HG02588 (cell line): ENCODE results near the gene DNM1L.

Source experiments
- ATAC-seq: cut with Tn5 transposase; IDR thresholded peaks from one replicate; pipeline ENCODE4 v1.9.1; 2021; ENCODE audit warnings: mild to moderate bottlenecking, moderate library complexity; ENCODE audit not compliant: unreplicated experiment

Gene DNM1L

DNA sequence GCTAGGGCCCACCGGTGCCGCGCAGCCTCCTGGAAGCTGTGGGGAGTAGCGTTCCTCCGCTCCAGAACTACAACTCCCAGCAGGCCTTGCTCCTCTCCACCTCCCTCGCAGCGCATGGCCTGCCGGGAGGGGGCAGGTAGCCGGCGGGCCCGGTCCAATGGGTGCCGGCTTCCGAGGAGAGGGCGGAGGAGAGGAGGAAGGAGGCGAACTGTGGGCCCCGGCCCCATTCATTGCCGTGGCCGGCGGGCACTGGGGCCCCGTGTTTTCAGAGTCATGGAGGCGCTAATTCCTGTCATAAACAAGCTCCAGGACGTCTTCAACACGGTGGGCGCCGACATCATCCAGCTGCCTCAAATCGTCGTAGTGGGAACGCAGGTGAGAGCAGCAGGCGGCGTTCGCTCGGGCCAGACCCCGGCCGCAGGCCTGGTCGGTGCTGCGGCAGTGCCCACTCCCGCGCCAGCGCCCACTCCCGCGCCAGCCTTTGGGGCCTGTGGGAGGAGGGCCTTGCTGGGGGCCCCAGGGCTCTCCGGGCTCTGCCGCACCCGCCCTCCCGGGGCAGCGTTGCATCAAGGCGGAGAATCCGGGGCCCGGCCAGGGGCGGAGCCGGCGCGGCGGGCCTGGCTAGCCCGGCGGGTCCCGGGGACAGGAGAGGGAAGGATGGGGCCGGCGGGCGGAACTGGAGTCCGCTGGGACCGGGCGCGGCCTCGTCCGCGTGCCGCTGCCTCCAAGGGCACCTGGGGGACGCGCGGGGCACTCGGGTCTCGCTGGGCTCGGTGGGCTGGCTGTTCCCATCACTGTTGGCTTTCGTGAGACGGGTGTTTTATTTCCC lies at the start of gene DNM1L:
DNM1L (plus strand) TSS at position 211 of the 829 bp plus-strand sequence; CDS start at position 274, 63 bp downstream.
- peak; percentile 94 for ATAC-seq

DNA sequence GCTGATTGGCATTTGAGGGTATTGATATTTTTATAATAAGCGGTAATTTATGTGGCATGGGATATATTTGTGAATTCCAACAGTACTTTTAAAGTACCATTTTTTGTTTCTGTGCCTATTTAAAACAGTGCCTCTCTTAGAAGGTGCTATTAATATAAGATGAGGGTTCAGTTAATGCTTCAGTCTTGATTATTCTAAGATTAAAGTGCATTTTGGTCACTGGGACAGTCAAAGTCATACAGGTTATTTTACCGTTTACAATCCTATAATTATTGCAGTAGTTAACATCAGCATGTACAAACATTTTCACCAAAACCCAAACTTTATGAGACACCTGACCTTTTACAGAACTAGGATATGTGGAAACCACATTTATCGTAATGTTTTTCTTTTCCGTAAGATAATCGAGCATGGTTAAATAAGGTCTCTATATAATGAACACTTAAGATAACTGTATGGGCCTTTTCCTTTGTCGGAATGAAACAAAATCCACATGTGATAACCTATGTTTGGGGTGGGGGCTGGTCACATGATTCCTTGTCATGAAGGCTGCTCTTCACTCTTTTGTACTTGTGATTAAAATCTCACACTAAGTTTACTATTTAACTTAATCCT lies 37.7 kb upstream of the DNM1L start:
- no peak for ATAC-seq

DNA sequence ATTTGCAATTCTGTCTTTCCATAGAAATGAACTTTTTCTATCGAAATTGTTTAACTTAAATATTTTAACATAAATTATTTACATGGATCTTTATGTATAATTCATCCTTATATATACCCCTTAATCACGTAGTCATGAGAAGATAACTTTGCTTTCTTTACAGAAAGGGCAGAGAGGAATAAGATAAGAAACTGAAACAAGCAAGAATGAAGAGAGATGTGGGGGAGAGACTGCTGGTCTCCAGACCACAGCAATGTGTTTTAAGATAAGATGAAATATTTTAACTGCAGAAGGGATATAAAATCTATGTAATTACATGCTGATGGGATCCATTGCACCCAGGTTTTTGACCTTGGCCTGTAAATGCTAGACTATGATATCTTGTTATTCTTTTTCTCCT lies 34.7 kb upstream of the DNM1L start:
- no peak for ATAC-seq

DNA sequence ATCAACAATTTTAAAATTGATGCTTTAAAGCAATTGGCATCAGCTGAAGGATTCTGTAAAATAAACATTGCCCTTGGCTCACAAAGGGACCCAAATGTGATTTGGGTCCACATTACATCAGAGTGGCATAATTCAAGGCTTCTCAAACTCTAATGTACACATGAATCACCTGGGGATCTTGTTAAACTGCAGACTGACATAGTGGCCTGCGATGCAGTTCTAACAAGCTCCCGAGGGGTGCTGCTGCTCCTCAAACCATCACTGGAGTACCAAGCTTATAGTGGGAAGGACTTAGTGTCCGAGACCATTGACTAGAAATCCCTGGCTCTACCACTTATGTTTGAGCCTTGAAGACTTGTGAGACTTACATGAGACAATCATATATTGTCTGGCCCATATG lies 31.8 kb upstream of the DNM1L start:
- no peak for ATAC-seq

DNA sequence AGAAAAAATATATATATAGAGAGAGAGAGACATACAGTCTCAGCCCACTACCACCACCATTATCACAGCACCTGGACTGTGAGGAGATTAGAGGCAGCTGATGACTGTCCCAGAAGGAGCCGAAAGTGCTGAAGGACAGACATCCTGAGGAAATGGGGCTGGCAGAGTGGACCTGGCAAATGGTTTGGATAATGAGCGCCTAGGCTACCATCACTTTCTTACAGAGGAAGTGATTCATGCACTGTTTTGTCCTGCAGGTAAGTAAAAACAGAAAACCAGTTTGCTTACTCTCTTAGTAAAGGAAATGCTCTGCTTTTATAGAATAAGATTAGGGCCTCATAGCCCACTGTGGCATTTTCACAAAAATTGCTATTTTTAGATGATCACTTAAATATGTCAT lies 28.6 kb upstream of the DNM1L start:
- no peak for ATAC-seq

DNA sequence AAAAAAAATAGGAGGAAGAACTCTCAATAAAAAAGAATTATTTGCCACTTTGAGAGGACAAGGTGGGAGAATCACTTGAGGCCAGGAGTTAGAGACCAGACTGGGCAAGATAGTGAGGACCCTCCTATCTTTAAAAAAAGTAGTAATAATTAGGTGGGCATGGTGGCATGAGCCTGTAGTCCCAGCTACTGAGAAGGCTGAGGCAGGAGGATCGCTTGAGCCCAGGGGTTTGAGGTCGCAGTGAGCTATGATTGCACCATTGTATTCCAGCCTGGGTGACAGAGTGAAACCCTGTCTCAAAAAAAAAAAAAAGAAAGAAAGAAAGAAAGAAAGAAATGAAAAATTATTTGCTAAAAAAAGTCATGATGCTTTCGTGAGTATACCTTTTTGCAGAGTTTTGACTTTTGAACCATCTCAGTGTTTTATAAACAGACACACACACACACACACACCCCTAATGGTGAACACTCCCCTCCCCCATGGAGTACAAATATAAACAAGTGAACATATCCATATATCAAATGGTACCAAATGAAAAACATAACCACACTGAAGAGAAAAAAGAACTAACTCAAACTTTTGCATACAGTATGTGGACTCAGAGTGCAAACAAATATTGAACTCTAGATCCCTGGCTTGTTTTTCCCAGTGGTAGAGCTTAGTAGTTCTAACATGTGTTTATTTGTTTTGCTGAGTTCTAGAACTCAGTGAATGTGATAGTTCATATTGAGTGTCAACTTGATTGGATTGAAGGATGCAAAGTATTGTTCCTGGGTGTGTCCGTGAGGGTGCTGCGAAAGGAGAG lies 27.7 kb upstream of the DNM1L start:
- no peak for ATAC-seq

DNA sequence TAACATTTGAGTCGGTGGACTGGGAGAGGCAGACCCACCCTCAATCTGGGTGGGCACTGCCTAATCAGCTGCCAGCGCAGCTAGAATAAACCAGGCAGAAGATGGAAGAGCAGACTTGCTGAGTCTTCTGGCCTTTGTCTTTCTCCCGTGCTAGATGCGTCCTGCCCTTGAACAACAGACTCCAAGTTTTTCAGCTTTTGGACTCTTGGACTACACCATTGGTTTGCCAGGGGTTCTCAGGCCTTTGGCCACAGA lies 27.2 kb upstream of the DNM1L start:
- no peak for ATAC-seq

DNA sequence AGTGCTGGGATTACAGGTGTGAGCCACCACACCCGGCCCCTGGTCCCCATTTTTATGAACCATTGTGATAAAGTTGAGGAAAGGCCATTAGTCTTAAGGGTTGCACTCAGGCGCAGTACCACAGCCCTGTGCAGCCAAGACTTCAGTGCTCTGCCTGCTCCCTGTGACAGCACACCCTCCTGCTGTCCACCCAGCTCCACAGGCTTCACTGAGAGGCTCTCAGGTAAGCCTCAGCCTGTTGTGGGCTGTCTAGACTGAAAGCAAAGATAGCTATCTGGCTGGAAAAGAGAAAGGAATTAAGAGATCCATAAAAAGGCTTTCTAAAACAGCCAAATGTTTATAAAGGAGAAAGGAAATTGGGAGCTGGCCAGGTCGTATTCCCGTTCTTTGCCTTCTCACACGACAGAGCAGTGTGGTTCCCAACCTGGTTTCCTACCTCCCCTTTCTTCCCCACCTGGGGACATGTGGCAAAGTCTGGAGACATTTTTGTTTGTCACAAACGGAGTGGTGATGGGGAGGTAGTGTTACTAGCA lies 19.1 kb upstream of the DNM1L start:
- no peak for ATAC-seq

DNA sequence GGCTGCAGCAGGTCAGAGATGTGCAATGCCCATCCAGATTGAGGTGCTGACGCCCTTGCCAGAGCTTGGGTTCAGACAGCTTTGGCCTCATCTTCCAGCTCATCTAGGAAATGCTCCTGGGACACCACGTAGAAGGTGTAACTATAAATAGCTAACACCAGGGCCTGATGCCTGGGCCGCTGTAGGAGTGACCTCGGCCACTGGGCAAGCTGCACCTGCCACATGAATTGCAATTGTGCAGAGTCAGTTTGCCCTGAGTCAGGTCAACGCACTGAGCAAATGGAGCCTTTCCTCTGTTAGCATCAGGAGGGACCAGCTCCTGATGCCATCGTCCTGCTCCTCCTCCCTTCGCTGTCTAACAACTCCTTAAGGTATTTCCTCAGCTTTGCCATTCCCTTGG lies 17.4 kb upstream of the DNM1L start:
- no peak for ATAC-seq

DNA sequence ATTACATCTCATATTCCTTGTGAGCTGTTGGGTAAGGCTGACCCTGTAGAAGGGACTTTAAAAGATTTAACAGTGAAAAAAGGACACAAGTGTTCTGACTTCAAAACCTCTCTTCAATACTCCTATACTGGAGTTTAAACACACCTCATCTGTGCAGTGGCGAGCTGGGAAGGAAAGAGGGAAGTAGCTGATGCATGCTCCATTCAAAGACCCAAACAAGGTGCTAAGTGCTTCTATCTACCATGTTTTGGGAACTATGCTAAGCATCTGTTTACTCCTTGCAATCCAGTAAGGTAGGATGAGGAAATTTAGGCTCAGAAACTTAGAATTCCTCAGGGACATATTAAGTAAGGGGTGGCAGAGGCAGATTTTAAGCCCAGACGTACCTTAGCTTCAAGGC lies 16.4 kb upstream of the DNM1L start:
- no peak for ATAC-seq

DNA sequence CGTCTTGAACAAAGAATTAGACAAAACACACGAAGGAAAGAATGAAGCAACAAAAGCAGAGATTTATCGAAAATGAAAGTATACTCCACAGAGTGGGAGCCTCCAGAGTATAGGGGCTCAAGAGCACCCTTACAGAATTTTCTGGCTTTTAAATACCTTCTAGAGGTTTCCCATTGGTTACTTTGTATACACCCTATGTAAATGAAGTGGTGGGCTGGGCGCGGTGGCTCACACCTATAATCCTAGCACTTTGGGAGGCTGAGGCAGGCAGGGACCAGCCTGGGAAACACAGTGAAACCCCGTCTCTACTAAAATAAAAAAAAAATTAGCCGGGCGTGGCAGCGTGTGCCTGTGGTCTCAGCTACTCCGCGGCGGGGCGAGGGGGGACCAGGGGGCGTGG lies 13.1 kb upstream of the DNM1L start:
- ATAC-seq: no peak

DNA sequence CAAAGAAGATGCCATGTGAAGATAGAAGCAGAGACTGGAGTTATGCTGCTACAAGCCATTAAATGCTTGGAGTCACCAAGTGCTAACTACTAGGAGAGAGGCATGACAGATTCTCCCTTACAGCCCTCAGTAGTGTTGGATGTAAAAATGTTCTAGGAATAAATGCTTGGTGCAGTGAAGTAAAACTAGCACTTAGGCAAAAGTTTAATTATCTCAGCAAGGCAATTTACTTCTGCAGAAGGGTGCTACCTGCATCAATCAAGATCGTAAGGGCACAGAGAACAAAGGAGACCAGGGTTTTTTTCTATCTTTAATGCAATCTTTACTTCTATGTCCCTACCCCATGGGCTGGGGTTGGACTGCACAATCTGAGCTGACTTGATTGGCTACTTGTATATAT lies 9.5 kb upstream of the DNM1L start:
- ATAC-seq: no peak

DNA sequence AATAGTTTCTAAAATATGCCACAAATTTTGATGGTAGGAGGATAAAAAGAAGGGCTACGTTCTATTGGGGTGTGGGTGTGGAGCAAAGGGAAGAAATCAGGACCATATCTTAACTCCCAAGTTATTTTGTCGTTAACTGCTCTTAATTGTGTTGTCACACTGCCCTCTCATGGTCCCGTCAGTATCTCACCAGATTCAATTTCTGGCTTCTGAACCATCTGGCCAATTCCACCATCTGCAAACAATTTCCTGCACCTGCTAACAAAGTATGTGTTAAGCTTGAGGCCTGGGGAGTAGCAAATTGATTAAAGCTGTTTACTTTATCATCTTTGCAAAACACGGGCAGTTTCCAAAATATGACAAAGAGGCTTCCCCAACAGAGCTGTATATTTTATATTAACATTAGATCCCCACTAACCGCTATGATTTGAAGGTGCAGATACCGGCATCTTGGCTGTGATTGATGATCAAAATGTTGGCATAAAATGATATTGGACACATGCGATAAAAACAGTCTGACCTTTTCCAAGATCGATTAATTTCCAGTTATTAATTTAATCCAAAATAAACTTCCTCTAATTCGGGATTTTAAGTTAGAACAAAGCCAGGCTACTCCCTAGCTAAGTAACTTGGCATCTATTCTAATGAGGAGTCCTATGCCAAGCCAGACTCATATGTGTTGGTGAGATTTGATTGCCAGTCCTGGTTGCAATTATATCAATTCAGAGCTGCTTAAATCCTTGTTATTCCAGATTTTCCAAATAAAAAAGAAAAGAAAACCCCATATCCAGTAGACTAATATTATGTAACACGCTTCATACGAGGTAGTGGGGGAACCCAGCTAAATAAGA lies 6.9 kb upstream of the DNM1L start:
- no peak for ATAC-seq

DNA sequence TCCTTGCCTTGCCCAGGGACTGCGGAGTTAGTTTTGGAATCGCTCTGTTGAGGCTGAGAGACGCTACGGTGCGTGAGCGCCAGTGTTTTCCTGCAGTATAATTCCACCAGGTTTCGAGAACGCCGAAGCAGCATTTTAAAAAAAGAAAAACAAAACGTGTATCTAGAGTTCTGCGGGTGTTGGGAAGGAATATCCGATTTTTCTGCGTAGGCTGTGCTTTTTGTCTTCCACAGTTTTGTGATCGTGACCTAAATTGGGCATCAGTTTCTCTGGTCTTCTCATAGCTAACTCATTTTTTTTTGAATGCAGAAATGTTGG lies 778 bp downstream of the DNM1L start:
- ATAC-seq: no peak

DNA sequence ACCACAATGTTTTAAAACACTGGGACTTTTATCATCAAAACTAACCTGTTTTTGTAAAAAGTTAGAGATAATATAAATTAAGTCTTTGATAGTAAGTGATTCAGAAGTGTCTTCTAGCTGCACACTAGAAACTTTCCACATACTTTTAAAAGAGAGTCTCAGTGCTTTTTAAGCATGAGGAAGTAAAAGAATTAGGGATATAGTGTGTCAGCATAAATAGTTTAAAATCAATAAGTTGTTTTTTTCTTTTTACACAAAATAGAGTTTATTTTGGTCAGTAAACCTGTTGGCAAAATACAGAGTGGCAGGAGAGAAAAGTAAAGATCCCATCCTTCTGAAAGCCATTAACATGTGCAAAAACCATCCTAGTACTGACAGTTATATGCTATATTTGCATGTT lies 1.7 kb downstream of the DNM1L start:
- no peak for ATAC-seq

DNA sequence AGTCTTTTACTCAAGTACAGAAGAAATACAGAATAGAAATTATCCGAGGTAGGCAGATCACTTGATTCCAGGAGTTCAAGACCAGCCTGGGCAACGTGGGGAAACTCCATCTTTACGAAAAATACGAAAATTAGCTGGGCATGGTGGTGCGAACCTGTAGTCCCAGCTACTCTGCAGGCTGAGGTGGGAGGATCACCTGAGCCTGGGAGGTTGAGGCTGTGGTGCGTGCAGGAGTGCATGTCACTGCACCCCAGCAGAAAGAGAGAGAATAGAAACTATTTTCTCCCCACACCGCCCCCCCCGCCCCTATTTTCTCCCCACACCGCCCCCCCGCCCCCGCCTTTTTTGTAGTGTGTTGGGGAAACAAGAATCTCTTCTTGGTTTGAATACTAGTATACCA lies 2.2 kb downstream of the DNM1L start:
- no peak for ATAC-seq

DNA sequence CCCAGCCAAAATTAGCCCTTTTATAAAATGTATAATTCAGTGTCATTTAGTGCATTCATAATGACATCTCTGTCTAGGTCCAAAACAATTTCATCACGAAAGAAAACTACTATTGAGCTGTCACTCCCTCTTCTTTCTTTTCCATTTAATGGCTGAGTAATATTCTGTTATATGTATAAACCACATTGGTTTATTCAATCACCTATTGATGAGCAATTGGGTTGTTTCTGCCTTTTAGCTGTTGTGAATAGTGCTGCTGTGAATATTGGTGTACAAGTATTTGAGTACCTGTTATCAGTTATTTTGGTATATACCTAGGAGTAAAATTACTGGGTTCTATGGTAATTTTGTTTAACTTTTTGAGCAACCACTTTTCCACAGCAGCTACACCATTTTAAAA lies 7.2 kb downstream of the DNM1L start:
- no peak for ATAC-seq

DNA sequence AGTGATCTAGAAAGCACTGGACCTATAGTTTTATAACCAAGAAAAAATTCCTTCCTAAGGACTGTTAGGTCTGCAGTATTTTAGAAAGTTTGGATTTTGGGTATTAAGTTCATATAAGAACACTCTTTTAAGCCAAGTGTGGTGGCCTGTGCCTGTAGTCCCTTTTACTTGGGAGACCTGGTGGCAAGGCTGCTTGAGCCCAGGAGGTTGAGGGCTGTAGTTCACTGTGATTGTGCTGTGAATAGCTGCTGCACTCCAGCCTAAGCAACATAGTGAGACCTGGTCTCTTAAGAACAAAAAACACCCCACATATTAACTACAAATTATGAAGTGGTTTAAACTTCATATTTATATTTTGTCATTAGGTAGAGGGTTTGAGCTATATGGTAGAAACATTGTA lies 9.7 kb downstream of the DNM1L start:
- no peak for ATAC-seq

DNA sequence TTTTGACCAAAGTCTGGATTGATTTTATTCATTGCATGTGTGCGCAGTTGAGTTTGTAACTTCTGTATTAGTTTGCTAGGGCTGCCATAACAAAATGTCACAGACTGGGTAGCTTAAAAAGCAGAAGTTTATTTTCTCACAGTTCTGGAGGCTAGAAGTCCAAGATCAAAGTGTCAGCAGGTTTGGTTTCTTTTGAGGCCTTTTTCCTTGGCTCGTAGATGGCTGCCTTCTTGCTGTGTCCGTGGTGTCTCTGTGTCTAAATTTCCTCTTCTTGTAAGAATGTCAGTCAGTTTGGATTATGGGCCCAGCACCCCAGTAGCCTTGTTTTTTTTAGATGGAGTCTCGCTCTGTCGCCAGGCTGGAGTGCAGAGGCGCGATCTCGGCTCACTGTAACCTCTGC lies 11.8 kb downstream of the DNM1L start:
- no peak for ATAC-seq

DNA sequence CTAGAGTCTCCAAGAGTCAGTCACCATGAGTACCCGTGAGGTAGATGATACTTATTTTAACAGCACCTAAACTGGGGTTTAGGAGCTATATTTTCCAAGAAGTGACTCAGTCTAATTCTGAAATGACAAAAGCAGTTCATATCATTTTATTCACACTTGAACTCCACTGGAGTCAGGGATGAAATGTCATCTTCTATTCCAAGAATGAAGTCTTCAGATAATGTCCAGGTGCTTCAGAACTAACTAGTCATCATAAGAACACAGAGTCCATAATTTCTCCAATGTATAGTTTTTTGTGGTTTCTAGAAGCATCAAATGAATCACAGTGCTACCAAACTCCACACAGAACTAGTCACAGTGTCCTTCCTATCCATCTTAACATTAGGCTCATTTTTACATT lies 13.3 kb downstream of the DNM1L start:
- ATAC-seq: no peak

DNA sequence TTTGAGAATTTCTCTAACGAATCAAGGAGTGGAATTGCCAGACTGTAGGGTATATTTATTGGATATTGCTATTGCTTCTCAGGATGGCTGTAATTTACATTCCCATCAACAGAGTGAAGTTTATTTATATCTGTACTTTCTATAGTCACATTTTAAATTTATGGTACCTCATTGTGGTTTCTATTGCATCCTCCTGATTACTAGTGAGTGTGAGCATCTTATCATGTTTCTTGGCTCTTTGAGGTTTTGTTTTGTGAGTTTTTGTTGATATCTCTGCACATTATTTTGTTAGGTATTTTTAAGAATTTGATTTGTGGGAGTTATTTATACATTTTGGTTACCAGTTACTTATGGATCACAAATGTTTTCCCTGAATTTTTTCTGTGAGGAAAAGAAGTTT lies 13.9 kb downstream of the DNM1L start:
- ATAC-seq: no peak
